DMS114 treated with DMSO at 0.1 percent for 48 hours (cell line): ENCODE data around the gene TRRAP.
"Not testable (repeated sequence)": the region's sequence is repeated elsewhere in the genome, so short reads cannot be mapped to it uniquely, and the experiment has no call there.

ENCODE experiments used
- DNase-seq: peaks from one replicate; lab custom pipeline; 2025; ENCODE audit not compliant: unreplicated experiment; lab: John Stamatoyannopoulos, UW

The TRRAP gene

DNA sequence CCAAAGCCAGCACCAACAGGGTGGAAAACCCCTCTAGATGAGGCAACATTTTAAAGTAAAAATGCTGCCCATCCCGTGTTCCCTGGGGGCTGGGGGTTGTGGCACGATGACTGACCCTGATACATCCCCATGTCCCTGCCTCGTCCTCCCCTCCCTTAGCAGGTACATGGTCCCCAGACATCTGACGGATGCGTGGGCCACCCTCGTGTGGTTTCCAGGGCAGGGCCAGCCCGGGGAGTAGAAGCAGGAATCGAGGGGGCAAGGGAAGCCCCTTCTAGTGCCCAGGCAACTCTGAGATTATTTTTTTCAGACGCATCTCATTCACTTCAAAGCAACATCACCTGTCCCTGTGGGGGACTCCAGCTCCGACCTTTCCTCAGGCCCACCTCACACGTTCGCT lies 12.0 kb upstream of the TRRAP start:
- DNase-seq, result no peak

DNA sequence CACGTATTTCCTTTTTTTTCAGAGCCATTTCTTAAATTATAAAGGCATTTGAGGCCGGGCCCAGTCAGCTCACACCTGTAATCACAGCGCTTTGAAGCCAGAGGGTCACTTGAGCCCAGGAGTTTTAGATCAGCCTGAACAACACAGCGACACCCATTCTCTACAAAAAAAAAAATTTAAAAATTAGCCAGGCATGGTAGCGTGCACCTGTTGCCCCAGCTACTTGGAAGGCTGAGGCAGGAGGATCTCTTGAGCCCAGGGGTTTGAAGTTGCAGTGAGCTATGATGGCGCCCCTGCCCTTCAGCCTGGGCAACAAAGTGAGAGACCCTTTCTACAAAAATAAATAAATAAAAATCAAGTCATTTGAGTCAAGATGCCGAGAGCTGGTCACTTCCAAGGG lies 11.6 kb upstream of the TRRAP start:
- DNase-seq, result no peak

DNA sequence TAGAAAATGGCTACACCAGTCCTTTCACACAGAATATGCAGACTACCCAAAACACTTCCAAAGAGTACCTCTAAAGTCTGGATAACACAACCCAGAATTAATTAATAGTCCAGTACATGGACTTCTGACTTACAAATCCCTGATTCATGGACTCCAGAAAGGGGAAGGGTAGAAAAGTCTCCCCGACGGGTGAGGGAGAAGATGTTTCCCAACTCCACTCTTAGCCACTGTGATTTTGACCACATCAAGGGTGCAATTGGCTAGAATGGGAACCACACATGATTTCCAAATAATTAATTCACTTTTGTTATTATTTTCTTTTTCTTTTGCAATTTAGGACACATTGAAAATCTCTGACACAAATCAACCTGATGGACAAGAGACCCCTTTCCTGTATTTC lies 9.9 kb upstream of the TRRAP start:
- DNase-seq, result no peak

DNA sequence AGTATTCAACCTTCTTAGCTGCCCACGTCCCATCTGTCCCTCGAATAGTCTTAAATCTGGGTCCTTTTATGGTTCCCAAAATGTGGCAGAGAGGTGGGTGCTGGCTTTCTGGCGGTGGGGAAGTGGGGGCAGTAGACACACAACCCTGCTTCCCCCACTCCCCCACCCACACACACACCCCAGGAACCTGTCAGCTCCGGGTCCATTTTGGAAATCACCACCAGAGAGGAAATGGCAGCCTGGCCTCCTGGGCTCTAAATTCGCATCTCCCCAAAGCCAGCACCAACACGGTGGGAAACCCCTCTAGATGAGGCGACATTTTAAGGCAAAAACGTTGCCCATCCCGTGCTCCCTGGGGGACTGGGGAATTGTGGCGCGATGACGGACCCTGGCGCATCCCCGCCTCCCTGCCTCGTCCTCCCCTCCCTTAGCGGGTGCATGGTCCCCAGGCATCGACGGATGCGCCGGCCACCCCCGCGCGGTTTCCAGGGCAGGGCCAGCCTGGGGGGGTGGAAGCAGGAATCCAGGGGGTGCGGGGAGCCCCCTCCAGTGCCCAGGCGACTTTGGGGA lies 9.2 kb upstream of the TRRAP start:
- no peak for DNase-seq

DNA sequence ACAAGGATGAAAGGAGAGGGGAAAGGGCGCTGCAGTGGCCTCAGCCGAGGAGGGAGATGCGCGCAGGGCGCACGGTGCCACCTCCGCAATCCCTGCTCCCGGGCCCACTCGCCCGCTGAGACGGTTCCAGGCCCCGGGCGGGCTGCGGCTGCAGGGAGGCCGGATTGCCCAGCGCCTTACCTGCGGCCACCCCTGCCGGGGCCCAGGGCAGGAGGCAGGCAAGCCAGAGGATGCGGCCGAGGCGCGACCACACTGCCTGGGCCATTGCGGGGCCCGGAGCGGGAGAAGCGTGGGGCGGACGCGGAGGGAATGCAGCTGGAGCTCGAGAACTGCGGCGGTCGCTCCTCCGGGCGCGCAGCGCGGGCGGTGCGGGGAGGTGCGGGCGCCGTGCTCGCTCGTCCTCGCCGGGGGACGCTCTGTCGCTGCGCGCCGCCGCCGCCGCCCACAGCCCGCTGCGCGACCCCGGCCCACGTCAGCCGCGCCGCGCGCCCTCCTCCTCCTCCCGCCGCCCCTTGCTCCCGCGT lies 8.7 kb upstream of the TRRAP start, which contains the start of gene TMEM130:
Gene TMEM130 (minus strand): TSS at position 418 of the 524 bp plus-strand sequence. CDS start 153 bp downstream, at position 265.
- no peak for DNase-seq

DNA sequence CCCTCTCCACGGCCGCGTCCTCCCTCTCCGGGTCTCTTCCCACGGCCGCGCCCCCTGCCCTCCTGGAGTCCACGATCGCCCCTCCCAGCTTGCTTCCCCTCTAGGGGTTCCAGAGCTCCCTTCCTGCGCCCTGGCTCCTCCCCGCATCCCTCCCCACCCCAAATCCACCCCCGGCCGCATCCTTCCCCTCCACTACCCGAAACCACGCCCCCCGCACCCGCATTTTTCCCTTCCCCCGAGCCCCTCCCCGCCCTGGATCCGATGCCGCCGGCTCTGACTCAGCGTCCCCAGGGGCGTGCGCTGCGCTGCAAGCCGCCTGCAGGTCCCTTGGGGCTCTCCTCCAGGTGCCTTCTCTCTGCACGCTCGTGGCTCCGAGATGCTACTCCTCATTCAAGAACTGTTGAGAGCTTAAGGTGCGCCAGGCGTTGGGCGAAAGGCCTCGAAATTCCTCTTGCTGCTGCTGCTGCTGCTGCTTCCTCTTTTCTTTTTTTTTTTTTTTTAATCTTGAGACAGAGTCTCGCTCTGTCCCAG lies 8.1 kb upstream of the TRRAP start:
- DNase-seq, result no peak

DNA sequence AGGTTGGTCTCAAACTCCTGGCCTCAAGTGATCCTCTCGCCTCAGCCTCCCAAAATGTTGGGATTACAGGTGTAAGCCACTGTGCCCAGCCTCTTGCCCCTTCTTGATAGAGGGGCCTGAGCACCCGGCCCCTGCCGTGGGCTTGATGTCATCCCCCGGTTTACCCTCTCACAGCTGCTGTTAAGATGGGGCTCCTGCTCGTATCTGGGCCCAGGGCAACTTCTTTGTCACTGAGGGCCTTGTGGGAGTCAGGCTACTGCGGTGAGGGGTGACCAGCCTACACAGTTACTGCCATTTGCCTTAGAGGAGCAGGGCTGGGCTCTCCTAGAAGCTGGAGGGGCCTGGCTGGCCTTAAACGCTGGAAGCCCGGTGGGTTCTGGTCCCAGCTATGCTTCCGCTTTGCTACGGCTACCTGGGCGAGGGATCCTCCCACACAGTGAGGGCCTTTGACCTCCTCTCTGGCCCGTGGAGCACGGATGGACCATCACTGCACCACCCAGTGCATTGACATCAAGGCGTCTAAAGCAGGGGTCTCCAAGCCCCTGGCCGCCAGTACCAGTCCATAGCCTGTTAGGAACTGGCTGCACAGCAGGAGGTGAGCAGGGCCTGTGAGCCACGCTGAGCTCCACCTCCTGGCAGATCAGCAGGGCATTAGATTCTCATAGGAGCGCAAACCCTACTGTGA lies 7.4 kb upstream of the TRRAP start:
- DNase-seq, result no peak

DNA sequence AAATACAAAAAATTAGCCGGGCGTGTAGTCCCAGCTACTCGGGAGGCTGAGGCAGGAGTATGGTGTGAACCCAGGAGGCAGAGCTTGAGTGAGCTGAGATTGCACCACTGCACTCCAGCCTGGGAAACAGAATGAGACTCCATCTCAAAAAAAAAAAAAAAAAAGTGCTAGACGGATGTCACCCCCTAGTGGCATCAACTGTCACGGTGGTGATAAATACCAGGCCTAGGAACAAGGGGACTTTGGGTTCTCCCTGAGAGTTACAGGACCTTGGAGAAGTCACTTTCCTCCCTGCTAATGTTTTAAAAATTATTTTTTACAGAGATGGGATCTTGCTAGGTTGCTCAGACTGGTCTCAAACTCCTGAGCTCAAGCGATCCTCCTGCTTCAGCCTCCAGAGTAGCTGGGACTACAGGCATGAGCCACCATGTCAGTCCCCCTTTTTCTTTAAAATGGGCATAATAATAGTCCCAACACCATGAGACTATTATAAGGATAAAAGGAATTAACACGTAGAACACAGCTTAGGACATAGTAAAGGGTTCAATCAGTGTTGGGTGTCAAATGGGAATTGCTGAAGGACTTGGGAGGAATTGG lies 5.9 kb upstream of the TRRAP start:
- no peak for DNase-seq

DNA sequence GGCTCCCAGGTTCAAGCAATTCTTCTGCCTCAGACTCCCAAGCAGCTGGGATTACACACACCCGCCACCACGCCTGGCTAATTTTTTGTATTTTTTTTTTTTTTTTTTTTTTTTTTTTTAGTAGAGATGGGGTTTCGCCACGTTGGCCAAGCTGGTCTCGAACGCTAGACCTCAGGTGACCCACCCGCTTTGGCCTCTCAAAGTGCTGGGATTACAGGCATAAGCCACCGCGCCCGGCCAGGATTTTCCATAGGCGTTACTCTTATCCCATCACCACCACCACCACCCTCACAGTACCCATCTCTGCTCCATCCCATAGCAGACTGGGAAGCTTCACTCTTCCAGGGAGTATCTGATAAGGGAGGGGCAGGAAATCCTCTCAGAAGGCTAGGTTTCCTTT lies 4.7 kb upstream of the TRRAP start:
- DNase-seq, result not testable (repeated sequence)

DNA sequence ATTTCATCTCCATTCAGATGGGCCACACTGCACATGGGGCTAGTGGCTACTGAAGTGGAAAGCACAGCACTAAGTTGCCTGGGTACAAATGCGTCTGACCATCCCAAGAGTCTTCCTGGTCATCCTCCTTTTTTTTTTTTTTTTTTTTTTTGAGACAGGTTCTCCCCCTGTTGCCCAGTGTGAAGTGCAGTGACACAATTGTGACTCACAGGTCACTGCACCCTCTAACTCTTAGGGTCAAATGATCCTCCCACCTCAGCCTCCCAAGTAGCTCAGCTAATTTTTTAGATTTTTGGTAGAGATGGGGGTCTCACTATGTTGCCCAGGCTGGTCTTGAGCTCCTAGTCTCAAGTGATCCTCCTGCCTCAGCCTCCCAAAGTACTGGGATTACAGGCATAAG lies 3.4 kb upstream of the TRRAP start:
- DNase-seq, result no peak

DNA sequence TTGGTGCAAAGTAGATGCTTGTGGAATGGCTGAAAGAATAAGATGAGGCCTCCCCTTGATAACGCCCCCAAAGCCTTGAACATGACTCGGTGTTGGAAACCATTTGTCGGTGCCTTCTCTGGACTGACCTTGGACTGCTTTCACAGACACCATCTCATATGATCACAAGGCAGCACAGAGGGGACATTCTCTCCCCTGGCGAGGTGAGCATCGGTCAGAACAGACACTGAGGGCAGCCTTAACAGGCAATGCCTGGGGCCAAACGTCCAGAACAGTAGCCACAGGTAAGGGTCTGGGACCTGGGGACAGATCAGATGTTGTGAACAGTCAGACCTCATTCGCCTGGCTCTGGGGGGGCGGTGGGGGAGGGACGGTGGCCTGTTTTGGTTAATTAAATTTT lies 2.8 kb upstream of the TRRAP start:
- DNase-seq, result no peak

DNA sequence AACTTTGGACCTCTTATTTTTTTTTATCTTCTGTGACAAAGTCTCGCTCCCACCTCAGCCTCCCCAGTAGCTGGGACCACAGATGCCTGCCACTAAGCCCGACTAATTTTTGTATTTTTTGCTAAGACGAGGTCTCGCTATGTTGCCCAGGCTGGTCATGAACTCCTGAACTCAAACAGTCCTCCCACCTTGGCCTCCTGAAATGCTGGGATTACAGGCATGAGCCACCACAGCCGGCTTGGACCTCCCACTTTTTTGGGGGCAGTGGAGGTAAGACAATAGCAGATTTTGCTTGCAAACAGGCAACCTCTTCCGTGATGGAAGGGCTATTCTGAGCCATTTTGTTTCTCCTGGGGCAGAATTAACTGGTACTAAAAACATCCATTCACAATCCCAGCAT lies 1.2 kb upstream of the TRRAP start:
- DNase-seq, result no peak

DNA sequence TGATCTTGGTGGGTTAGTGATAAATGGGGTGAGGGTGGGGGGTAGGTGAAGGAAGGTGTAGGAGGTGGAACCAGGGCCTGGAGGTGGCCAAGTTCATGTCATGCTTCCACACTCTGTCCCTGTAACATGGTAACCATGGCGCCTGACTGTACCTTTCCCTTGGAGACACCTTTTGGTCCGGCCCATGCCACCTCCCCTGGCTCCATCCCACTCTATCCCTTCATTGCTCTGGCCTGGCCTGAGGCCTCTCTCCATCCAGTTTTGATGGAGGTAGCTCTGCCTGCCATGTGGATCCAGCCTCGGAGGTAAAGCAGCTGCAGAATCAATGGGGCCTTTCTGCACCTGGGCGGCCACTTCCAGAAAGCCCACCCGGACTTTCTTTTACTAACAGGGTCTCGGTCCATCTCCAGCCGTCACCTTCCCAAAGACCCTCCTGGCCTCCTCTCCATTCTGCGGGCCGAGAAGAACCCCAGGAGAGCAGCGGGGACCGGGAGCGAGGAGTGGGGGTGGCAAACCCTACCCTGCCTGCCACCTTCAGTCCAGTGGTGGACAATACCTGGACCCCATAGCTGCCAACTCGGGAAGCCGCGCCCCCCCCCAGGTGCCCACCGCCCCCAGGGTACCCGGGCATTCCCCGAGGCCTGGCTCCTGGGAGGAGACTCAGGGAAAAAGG lies 504 bp upstream of the TRRAP start:
- no peak for DNase-seq

DNA sequence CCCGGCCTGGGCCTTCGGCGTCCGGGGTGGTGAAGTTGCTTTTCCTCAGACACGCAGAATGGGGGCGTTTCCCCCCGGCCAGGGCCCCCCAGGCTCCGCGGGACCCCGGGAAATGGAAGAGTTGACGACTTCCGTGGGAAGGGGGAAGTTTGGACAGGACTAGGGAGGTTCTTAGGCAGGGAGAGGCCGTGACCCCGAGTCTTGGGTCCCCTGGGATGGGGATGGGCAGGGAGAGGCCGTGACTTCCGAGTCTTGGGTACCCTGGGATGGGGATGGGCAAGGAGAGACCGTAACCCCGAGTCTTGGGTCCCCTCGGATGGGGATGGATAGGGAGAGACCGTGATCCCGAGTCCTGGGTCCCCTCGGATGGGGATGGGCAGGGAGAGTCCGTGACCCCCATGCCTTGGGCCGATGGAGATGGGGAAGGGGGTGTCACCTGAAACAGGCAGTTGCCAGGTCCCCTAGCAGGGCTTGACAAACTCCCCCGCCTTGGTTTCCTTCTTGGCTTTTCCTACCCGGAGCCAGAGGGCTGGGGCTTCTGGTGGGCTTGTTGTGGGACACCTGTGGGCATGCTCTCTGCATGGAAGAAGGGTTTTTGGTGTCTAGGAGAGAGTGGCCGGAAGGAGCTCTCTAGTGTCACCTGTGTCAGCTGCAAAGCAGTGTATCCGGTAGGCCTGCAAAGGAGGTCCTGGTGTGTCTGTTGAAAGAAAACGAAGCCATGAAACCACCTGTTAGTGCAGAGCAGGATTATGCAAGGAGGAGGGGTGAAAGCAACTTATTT lies 1.1 kb downstream of the TRRAP start:
- DNase-seq, result no peak

DNA sequence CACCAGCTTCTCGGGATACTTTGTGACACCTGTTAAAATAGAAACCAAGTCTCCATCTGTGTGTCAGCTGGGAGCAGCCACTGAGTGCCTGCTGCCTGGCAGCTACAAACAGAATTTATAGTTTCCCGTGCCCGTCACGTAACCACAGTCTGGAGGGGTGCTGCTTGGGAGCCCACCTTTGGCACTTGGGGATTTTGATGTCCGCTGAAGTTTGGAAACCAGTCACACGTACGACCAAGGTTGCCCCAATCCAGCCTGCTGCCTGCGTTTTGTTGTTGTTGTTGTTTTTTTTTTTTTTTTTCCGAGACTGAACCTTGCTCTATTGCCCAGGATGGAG lies 1.6 kb downstream of the TRRAP start:
- DNase-seq, result no peak

DNA sequence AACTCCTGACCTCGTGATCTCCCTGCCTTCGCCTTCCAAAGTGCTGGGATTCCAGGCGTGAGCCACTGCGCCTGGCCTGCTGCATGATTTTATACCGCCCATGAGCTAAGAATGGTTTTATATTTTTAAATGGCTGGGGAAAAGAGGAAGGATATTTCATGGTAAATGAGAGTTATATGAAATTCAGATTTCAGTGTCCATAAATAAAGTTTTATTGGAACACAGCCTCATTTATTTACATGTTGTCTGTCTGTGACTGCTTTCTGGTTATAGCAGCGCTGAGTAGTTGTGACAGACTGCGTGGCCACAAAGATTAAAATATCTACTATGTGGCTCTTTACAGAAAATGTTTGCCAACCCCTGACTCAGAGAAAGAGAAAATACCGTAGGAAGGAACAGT lies 2.2 kb downstream of the TRRAP start:
- no peak for DNase-seq

DNA sequence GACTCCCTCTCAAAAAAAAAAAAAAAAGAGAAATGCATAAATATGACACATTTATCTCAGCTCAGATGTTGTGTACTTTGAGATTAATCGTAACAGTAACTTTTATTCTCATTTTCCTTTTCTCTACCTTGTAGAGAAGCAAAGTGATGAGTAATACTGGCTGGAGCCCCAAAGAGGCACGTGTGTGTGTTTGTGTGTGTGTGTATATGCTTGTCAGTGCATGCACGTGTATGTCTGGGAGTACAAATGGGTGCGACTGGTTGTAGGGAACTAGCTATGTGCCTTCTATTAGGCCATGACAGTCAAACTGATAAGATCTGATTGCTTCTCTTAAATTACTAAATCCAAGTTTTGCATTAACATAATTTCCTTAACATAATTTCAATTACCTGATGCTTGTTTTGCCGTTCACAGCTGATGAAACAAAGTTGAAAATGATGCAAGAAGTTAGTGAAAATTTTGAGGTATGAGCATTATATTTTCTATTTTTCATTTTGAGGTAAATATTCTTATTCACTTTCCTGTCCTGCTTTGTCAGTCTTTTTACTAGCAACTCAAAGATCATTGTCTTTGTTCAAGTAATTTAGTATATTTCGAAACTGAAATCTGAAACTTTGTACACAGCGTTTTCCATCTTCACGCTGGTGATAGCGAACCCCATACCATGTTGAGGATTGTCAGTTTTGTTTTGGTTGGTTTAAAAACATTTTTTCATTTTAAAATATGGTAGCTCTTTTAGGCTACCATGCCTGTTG lies 3.4 kb downstream of the TRRAP start:
- no peak for DNase-seq

DNA sequence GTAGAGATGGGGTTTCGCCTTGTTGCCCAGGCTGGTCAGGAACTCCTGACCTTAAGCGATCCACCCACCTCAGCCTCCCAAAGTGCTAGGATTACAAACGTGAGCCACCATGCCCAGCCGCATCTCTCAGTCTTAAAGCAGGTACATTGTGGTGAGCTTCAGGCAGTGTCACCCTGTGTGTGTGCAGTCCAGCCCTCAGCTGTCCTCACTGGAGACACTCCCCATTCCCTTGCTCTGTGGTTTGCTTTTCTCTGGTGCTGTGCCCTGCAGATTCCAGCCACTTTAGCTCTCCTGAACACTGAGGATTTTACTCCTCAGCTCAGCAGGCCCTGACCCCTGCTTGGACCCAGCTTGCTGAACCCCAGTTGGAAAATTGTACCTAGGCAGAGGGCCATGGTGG lies 6.1 kb downstream of the TRRAP start:
- no peak for DNase-seq

DNA sequence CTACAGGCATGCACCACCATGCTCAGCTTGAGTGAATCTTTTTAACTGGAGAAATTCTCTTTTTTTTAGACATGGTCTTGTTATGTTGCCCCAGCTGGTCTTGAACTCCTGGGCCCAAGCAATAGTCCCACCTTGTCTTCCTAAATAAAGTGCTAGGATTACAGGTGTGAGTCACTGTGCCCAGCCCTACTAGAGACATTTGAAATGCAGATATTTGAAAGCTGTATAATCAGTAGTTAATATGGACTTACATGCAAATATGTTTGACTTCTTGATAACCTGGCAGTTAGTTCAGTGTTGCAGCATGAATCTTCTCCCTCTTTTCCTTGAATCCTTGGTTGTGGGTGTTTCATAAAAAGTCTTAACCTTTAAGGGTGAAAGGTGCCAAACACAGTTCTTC lies 8.7 kb downstream of the TRRAP start:
- no peak for DNase-seq

DNA sequence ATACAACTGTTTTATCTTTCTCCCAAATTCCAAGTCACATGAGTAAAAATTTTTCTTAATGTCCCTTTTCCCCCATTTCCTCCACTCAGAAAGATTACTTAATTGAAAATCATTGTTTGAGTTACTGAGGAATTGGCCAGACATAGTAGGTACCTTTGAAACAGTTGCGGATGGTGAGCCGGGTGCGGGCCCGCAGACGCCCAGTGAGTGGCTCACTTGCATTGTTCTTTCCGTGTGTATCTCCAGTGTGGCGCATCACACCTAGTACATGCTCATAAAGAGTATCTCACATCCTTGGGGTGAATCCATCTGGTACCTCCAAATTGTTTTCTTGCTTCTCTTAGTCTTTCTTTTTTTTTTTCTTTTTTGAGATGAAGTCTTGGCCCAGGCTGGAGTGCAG lies 14.3 kb downstream of the TRRAP start:
- no peak for DNase-seq
